Renal cortex interstitium (tissue), 11 donors: ENCODE results near the gene BNC2. TPM values are rescaled to one million over a fixed set of nuclear protein-coding genes. Genes with fewer than 3 reads are reported as not detected.

ENCODE experiments used
- DNase-seq, 11 donors: peaks; one replicate each; pipeline ENCODE4 v3.0.0-alpha.2; 2013; ENCODE audit warnings: low read depth in 9 of 11, low spot score in 4 of 11; ENCODE audit errors: extremely low read depth in 1 of 11
- polyA plus RNA-seq, 3 donors: library from polyadenylated mRNA; unstranded; fragments of 120-200 nt; gene quantifications; one replicate each; pipeline ENCODE4 v1.2.1, GENCODE V29; 2013; ENCODE audit not compliant: insufficient read length in 3 of 3

BNC2 gene
- polyA plus RNA-seq, 3 donors, result 8.9 to 10.2 (median 9.8) TPM

GRCh38 chr9:16426716-16427115, 443.8 kb downstream of the BNC2 start:
- no peak for DNase-seq

- DNase-seq, result no peak
These were observed 444.8 kb downstream of the BNC2 start for GRCh38 chr9:16425562-16426231.

- no peak for DNase-seq
These were observed 448.4 kb downstream of the BNC2 start for GRCh38 chr9:16422114-16422513.

GRCh38 chr9:16421532-16421931, 448.9 kb downstream of the BNC2 start:
- DNase-seq, result no peak

- DNase-seq, result no peak
These were observed 451.3 kb downstream of the BNC2 start for GRCh38 chr9:16419124-16419523.

GRCh38 chr9:16418721-16419120, 451.7 kb downstream of the BNC2 start:
- DNase-seq, result no peak

- DNase-seq, result no peak
These were observed 452.7 kb downstream of the BNC2 start for GRCh38 chr9:16417749-16418148.

- no peak for DNase-seq
These were observed 453.3 kb downstream of the BNC2 start for GRCh38 chr9:16417161-16417560.

- no peak for DNase-seq
These were observed 456.0 kb downstream of the BNC2 start for GRCh38 chr9:16414451-16414850.

- no peak for DNase-seq
These were observed 456.9 kb downstream of the BNC2 start for GRCh38 chr9:16413509-16414016.

GRCh38 chr9:16412740-16413139, 457.7 kb downstream of the BNC2 start:
- DNase-seq, result no peak

GRCh38 chr9:16411311-16411710, 459.2 kb downstream of the BNC2 start:
- no peak for DNase-seq

GRCh38 chr9:16410601-16411280, 459.7 kb downstream of the BNC2 start:
- no peak for DNase-seq

GRCh38 chr9:16407617-16408016, 462.9 kb downstream of the BNC2 start:
- no peak for DNase-seq

GRCh38 chr9:16406526-16407225, 463.8 kb downstream of the BNC2 start:
- DNase-seq, result no peak

- no peak for DNase-seq
These were observed 465.0 kb downstream of the BNC2 start for GRCh38 chr9:16405421-16405820.

- no peak for DNase-seq
These were observed 468.8 kb downstream of the BNC2 start for GRCh38 chr9:16401701-16402100.

- no peak for DNase-seq
These were observed 471.8 kb downstream of the BNC2 start for GRCh38 chr9:16398691-16399090.

- no peak for DNase-seq
These were observed 474.1 kb downstream of the BNC2 start for GRCh38 chr9:16396389-16396788.

- no peak for DNase-seq
These were observed 479.1 kb downstream of the BNC2 start for GRCh38 chr9:16391369-16391768.
